ENCODE measurements around the gene SLC9A9.

DNA sequence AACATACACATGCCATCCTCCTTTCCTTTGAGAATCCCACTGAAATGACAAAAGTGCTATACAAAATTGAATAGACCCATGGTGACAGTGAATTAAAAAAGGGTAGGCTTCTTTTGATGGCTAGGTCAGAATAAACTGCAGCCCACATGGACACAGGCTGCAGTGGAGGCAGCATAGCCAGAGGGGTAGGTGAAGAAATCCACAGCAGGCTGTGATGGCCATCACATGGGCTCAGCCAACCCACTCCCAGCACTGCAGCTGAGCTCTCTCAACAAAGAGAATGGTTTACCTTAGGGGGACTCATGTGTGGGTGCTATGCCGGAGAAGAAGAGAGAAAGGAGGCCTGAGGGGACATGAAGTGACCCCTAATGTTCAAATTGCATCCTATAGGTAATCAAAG lies 397.6 kb downstream of the SLC9A9 start:
- TF ChIP-seq, protein P1, sequence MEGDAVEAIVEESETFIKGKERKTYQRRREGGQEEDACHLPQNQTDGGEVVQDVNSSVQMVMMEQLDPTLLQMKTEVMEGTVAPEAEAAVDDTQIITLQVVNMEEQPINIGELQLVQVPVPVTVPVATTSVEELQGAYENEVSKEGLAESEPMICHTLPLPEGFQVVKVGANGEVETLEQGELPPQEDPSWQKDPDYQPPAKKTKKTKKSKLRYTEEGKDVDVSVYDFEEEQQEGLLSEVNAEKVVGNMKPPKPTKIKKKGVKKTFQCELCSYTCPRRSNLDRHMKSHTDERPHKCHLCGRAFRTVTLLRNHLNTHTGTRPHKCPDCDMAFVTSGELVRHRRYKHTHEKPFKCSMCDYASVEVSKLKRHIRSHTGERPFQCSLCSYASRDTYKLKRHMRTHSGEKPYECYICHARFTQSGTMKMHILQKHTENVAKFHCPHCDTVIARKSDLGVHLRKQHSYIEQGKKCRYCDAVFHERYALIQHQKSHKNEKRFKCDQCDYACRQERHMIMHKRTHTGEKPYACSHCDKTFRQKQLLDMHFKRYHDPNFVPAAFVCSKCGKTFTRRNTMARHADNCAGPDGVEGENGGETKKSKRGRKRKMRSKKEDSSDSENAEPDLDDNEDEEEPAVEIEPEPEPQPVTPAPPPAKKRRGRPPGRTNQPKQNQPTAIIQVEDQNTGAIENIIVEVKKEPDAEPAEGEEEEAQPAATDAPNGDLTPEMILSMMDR (IDR thresholded peaks at IDR 0.05): no peak
- TF ChIP-seq, protein P2, sequence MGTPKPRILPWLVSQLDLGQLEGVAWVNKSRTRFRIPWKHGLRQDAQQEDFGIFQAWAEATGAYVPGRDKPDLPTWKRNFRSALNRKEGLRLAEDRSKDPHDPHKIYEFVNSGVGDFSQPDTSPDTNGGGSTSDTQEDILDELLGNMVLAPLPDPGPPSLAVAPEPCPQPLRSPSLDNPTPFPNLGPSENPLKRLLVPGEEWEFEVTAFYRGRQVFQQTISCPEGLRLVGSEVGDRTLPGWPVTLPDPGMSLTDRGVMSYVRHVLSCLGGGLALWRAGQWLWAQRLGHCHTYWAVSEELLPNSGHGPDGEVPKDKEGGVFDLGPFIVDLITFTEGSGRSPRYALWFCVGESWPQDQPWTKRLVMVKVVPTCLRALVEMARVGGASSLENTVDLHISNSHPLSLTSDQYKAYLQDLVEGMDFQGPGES (IDR thresholded peaks at IDR 0.05; ENCODE audit: low read depth, low read length): no peak
- TF ChIP-seq, protein P3, sequence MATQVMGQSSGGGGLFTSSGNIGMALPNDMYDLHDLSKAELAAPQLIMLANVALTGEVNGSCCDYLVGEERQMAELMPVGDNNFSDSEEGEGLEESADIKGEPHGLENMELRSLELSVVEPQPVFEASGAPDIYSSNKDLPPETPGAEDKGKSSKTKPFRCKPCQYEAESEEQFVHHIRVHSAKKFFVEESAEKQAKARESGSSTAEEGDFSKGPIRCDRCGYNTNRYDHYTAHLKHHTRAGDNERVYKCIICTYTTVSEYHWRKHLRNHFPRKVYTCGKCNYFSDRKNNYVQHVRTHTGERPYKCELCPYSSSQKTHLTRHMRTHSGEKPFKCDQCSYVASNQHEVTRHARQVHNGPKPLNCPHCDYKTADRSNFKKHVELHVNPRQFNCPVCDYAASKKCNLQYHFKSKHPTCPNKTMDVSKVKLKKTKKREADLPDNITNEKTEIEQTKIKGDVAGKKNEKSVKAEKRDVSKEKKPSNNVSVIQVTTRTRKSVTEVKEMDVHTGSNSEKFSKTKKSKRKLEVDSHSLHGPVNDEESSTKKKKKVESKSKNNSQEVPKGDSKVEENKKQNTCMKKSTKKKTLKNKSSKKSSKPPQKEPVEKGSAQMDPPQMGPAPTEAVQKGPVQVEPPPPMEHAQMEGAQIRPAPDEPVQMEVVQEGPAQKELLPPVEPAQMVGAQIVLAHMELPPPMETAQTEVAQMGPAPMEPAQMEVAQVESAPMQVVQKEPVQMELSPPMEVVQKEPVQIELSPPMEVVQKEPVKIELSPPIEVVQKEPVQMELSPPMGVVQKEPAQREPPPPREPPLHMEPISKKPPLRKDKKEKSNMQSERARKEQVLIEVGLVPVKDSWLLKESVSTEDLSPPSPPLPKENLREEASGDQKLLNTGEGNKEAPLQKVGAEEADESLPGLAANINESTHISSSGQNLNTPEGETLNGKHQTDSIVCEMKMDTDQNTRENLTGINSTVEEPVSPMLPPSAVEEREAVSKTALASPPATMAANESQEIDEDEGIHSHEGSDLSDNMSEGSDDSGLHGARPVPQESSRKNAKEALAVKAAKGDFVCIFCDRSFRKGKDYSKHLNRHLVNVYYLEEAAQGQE (IDR thresholded peaks at IDR 0.05; ENCODE audit: low read depth, low read length): no peak

Measured in SK-N-SH (cell line).